Muscle of leg (tissue), 11 donors: Measurements from ENCODE around the gene TPRG1. TPM values are rescaled to one million over a fixed set of nuclear protein-coding genes. Genes with fewer than 3 reads are reported as not detected.
A peak's percentile ranks its signal among the peaks of the same experiment; 100 is the strongest.

Experiments
- DNase-seq: peaks from one replicate; pipeline ENCODE4 v3.0.0; 2013
- H3K27ac ChIP-seq: one replicate; pipeline ENCODE4 v1.5.1; 2013; ENCODE audit warnings: mild to moderate bottlenecking, low read length, control low read depth
- H3K27me3 ChIP-seq: one replicate; pipeline ENCODE4 v1.6.1; 2013; ENCODE audit warnings: low read length; ENCODE audit not compliant: control insufficient read depth, insufficient read depth
- H3K36me3 ChIP-seq: one replicate; pipeline ENCODE4 v1.6.1; 2013; ENCODE audit warnings: low read length; ENCODE audit not compliant: control insufficient read depth, insufficient read depth
- H3K4me1 ChIP-seq: one replicate; pipeline ENCODE4 v1.6.1; 2013; ENCODE audit warnings: low read length; ENCODE audit not compliant: control insufficient read depth, insufficient read depth
- H3K4me3 ChIP-seq: one replicate; pipeline ENCODE4 v1.5.1; 2013; ENCODE audit warnings: low read length, control low read depth
- H3K9me3 ChIP-seq: replicated peaks from 2 replicates; pipeline ENCODE4 v1.6.1; 2013; ENCODE audit warnings: low read depth, low read length; ENCODE audit not compliant: control insufficient read depth
- WGBS: methylation state at CpG from one replicate; pipeline ENCODE4 v1.1.5; 2013; ENCODE audit warnings: missing lambda C conversion rate; ENCODE audit not compliant: insufficient coverage; 5-methylcytosine and 5-hydroxymethylcytosine counted together
- polyA plus RNA-seq, 8 donors: library from polyadenylated mRNA; unstranded; fragments of 120-200 nt; gene quantifications; one replicate each; pipeline versions ENCODE4 v1.2.1 to v1.2.3, GENCODE V29; 2013; ENCODE audit warnings: inconsistent platforms in 1 of 8, low replicate concordance in 1 of 8; ENCODE audit not compliant: insufficient read length in 8 of 8, insufficient read depth in 1 of 8
- total RNA-seq: library from RNA; stranded (reverse); fragments of 120-200 nt; gene quantifications from one replicate; pipeline ENCODE4 v1.2.4, GENCODE V29; 2013

The TPRG1 gene
- total and polyA plus RNA-seq, 9 donors = 1.2 to 5.6 (median 2.0) TPM

GRCh38 chr3:189165092-189165612, 6.6 kb upstream of the TPRG1 start:
- no peak for DNase-seq
- 82% methylated on average over 2 of the region's 6 CpGs for WGBS

GRCh38 chr3:189166321-189166720, 5.5 kb upstream of the TPRG1 start:
- WGBS = 85% methylated on average over 2 of the region's 5 CpGs
- no peak for DNase-seq

More at GRCh38 chr3:189165092-189165612, 6.6 kb upstream of the TPRG1 start:
- H3K9me3 ChIP-seq = no peaks in the 10 kb centered on the region
- H3K4me3 ChIP-seq = no peak overlapping the region
- no peaks in the 10 kb centered on the region for H3K36me3 ChIP-seq
- H3K27ac ChIP-seq = no peak overlapping the region
- H3K27me3 ChIP-seq = no peaks in the 10 kb centered on the region
- no peaks in the 10 kb centered on the region for H3K4me1 ChIP-seq

GRCh38 chr3:189167027-189167766, 4.6 kb upstream of the TPRG1 start:
- 83% methylated on average over 1 of the region's 5 CpGs for WGBS
- DNase-seq = no peak
- no peak overlapping the region for H3K27ac ChIP-seq
- H3K4me1 ChIP-seq = no peaks in the 10 kb centered on the region
- H3K36me3 ChIP-seq = no peaks in the 10 kb centered on the region
- no peak overlapping the region for H3K4me3 ChIP-seq
- H3K27me3 ChIP-seq = no peaks in the 10 kb centered on the region
- H3K9me3 ChIP-seq = no peaks in the 10 kb centered on the region

More at GRCh38 chr3:189166321-189166720, 5.5 kb upstream of the TPRG1 start:
- Histone ChIP-seq H3K27me3 (no peaks in the 10 kb centered on the region), H3K36me3 (no peaks in the 10 kb centered on the region), H3K4me1 (no peaks in the 10 kb centered on the region), H3K4me3 (no peak overlapping the region), H3K9me3 (no peaks in the 10 kb centered on the region), H3K27ac (no peak overlapping the region)

GRCh38 chr3:189168711-189169110, 3.1 kb upstream of the TPRG1 start:
- no peaks in the 10 kb centered on the region for H3K9me3 ChIP-seq
- H3K4me1 ChIP-seq = no peaks in the 10 kb centered on the region
- no peak overlapping the region for H3K27ac ChIP-seq
- no peak for DNase-seq
- H3K4me3 ChIP-seq = no peak overlapping the region
- H3K27me3 ChIP-seq = no peaks in the 10 kb centered on the region
- no CpG with 5 or more reads among the region's 1 CpG for WGBS
- H3K36me3 ChIP-seq = no peaks in the 10 kb centered on the region

- no peak for DNase-seq
- no peaks in the 10 kb centered on the region for H3K27me3 ChIP-seq
Measured at GRCh38 chr3:189169728-189170127, 2.0 kb upstream of the TPRG1 start.

GRCh38 chr3:189170559-189170958, 1.2 kb upstream of the TPRG1 start:
- no peaks in the 10 kb centered on the region for H3K9me3 ChIP-seq
- WGBS = no CpG with 5 or more reads among the region's 7 CpGs
- DNase-seq = no peak
- no peaks in the 10 kb centered on the region for H3K4me1 ChIP-seq
- no peaks in the 10 kb centered on the region for H3K36me3 ChIP-seq
- H3K27ac ChIP-seq = no peak overlapping the region
- H3K27me3 ChIP-seq = no peaks in the 10 kb centered on the region
- no peak overlapping the region for H3K4me3 ChIP-seq

More at GRCh38 chr3:189169728-189170127, 2.0 kb upstream of the TPRG1 start:
- H3K9me3 ChIP-seq = no peaks in the 10 kb centered on the region
- H3K36me3 ChIP-seq = no peaks in the 10 kb centered on the region
- no peak overlapping the region for H3K27ac ChIP-seq
- H3K4me1 ChIP-seq = no peaks in the 10 kb centered on the region
- no peak overlapping the region for H3K4me3 ChIP-seq
- 78% methylated on average over 4 of the region's 6 CpGs for WGBS

GRCh38 chr3:189172668-189173419, 1.1 kb downstream of the TPRG1 start:
- no peak overlapping the region for H3K27ac ChIP-seq
- no peak for DNase-seq
- no peaks in the 10 kb centered on the region for H3K36me3 ChIP-seq
- no peaks in the 10 kb centered on the region for H3K9me3 ChIP-seq
- H3K27me3 ChIP-seq = no peaks in the 10 kb centered on the region
- WGBS = 49% methylated on average over 3 of the region's 8 CpGs
- H3K4me1 ChIP-seq = no peaks in the 10 kb centered on the region
- no peak overlapping the region for H3K4me3 ChIP-seq

- 93% methylated on average over 2 of the region's 7 CpGs for WGBS
- Histone ChIP-seq H3K36me3 (no peaks in the 10 kb centered on the region), H3K27me3 (no peaks in the 10 kb centered on the region), H3K4me1 (no peaks in the 10 kb centered on the region), H3K4me3 (no peak overlapping the region), H3K9me3 (peaks cover 8% of the 10 kb centered on the region), H3K27ac (no peak overlapping the region)
- no peak for DNase-seq
Measured at GRCh38 chr3:189184566-189184965, 12.8 kb downstream of the TPRG1 start.

GRCh38 chr3:189186101-189186500, 14.3 kb downstream of the TPRG1 start:
- H3K4me3 ChIP-seq = no peak overlapping the region
- H3K36me3 ChIP-seq = no peaks in the 10 kb centered on the region
- no peaks in the 10 kb centered on the region for H3K9me3 ChIP-seq
- H3K27me3 ChIP-seq = no peaks in the 10 kb centered on the region
- no peak overlapping the region for H3K27ac ChIP-seq
- H3K4me1 ChIP-seq = no peaks in the 10 kb centered on the region
- DNase-seq = peak; percentile 38
- 75% methylated on average over 1 of the region's 4 CpGs for WGBS

- no peak overlapping the region for H3K4me3 ChIP-seq
- H3K27ac ChIP-seq = no peak overlapping the region
Measured at GRCh38 chr3:189188466-189188865, 16.7 kb downstream of the TPRG1 start.

More at GRCh38 chr3:189188466-189188865, 16.7 kb downstream of the TPRG1 start:
- H3K27me3 ChIP-seq = no peaks in the 10 kb centered on the region
- no peak for DNase-seq
- no peaks in the 10 kb centered on the region for H3K4me1 ChIP-seq
- no peaks in the 10 kb centered on the region for H3K36me3 ChIP-seq
- no peaks in the 10 kb centered on the region for H3K9me3 ChIP-seq
